ENCODE results near the gene PRAMEF9. TPM values are rescaled to one million over a fixed set of nuclear protein-coding genes. Genes with fewer than 3 reads are reported as not detected.
"Not testable (repeated sequence)": the region's sequence is repeated elsewhere in the genome, so short reads cannot be mapped to it uniquely, and the experiment has no call there.

The PRAMEF9 gene
- not detected for polyA plus RNA-seq (2013)

DNA sequence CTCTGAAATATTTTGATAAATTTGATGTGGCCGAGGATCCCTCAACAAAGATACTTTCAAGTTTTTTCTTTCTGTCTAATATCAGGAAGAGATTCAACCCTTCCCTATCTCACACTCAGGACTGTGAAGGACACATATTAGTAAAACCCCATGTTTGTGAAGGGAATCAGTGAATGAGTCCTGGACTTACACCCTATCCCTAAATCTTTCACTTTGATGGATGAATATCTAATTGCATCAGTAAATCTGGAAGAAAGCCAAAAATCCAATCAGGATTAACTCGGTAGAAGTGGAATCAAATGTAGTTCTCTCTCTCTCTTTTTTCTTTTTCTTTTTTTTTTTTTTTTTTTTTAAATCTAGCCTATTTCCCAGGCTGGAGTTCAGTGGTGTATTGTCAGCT, at the start of gene PRAMEF9:
PRAMEF9 (plus strand) TSS at position 301 of the 400 bp plus-strand sequence. CDS start 3,433 bp downstream, outside the sequence.
- POLR2A ChIA-PET; H3K4me3 ChIP-seq (ENCODE audit: control insufficient read depth in 1 of 7, extremely low read depth in 1 of 7, insufficient read depth in 4 of 7, low read depth in 2 of 7, low read length in 6 of 7); H3K27ac ChIP-seq (ENCODE audit: insufficient read depth in 1 of 2, low read depth in 1 of 2, low read length in 2 of 2, poor library complexity in 1 of 2, severe bottlenecking in 2 of 2); H3K27me3 ChIP-seq (replicated peaks in 2 of 5; ENCODE audit: control insufficient read depth in 4 of 5, insufficient read depth in 5 of 5, low read length in 4 of 5); CTCF ChIA-PET; H3K4me1 ChIP-seq (ENCODE audit: control extremely low read depth in 1 of 4, control insufficient read depth in 4 of 4, insufficient read depth in 4 of 4, low read length in 3 of 4); DNase-seq; H3K36me3 ChIP-seq (ENCODE audit: control insufficient read depth in 4 of 4, insufficient read depth in 4 of 4, low read length in 3 of 4); H3K9me3 ChIP-seq (ENCODE audit: control extremely low read depth in 1 of 5, control insufficient read depth in 4 of 5, insufficient read depth in 2 of 5, low read depth in 1 of 5, low read length in 4 of 5): not testable (repeated sequence)
- no CpG with 5 or more reads among the region's 2 CpGs for WGBS (ENCODE audit: insufficient coverage)

DNA sequence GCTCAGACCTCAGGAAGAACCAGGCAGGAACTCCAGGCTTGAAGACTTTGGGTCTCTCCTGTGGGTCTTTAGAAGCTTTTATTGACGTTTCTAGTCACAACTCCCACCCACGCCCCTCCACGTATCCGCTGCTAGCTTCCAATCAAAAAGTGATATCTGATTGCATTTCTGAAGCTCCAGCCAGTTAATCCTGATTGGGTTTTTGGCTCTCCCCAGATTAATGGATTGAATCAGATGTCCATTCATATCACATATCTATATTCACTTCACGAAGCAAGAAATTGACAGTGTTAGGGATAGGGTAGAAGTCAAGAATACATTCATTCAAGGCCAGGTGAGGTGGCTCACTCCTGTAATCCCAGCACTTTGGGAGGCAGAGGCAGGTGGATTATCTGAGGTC, 15.7 kb upstream of the PRAMEF9 start, which contains the start of gene PRAMEF26:
PRAMEF26 (minus strand) TSS at position 101 of the 400 bp plus-strand sequence. CDS start 2,914 bp downstream, outside the sequence.
- CTCF ChIA-PET; H3K27ac ChIP-seq (ENCODE audit: insufficient read depth in 1 of 2, low read depth in 1 of 2, low read length in 2 of 2, poor library complexity in 1 of 2, severe bottlenecking in 2 of 2); H3K27me3 ChIP-seq (replicated peaks in 2 of 5; ENCODE audit: control insufficient read depth in 4 of 5, insufficient read depth in 5 of 5, low read length in 4 of 5); H3K9me3 ChIP-seq (ENCODE audit: control extremely low read depth in 1 of 5, control insufficient read depth in 4 of 5, insufficient read depth in 2 of 5, low read depth in 1 of 5, low read length in 4 of 5); DNase-seq; POLR2A ChIA-PET; H3K36me3 ChIP-seq (ENCODE audit: control insufficient read depth in 4 of 4, insufficient read depth in 4 of 4, low read length in 3 of 4); H3K4me3 ChIP-seq (ENCODE audit: control insufficient read depth in 1 of 7, extremely low read depth in 1 of 7, insufficient read depth in 4 of 7, low read depth in 2 of 7, low read length in 6 of 7); H3K4me1 ChIP-seq (ENCODE audit: control extremely low read depth in 1 of 4, control insufficient read depth in 4 of 4, insufficient read depth in 4 of 4, low read length in 3 of 4): not testable (repeated sequence)
- no CpG with 5 or more reads among the region's 5 CpGs for WGBS (ENCODE audit: insufficient coverage)

DNA sequence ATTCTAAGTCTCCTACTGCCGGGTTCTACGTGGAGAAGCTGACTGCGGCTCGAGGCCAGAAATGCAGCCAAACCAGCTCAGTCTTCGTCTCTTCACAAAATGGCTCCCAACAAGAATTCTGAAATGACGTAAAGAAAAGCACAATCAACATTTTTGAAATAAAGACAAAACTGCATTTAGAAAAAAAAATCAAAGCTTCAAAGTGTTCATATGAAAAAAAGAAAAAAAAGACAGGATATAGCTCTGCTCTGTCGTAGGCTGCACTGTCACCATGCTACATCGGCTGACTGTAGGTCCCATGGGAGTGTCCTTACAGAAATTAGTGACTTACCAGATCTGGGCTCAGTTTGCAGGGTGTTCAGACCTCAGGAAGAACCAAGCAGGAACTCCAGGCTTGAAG, 6.1 kb upstream of the PRAMEF9 start, which contains the start of gene HNRNPCL4:
HNRNPCL4 (minus strand) TSS at position 101 of the 400 bp plus-strand sequence. CDS start 164 bp downstream, outside the sequence.
- H3K9me3 ChIP-seq (ENCODE audit: control extremely low read depth in 1 of 5, control insufficient read depth in 4 of 5, insufficient read depth in 2 of 5, low read depth in 1 of 5, low read length in 4 of 5); H3K27ac ChIP-seq (ENCODE audit: insufficient read depth in 1 of 2, low read depth in 1 of 2, low read length in 2 of 2, poor library complexity in 1 of 2, severe bottlenecking in 2 of 2); H3K4me1 ChIP-seq (ENCODE audit: control extremely low read depth in 1 of 4, control insufficient read depth in 4 of 4, insufficient read depth in 4 of 4, low read length in 3 of 4); POLR2A ChIA-PET; H3K4me3 ChIP-seq (ENCODE audit: control insufficient read depth in 1 of 7, extremely low read depth in 1 of 7, insufficient read depth in 4 of 7, low read depth in 2 of 7, low read length in 6 of 7); H3K27me3 ChIP-seq (replicated peaks in 2 of 5; ENCODE audit: control insufficient read depth in 4 of 5, insufficient read depth in 5 of 5, low read length in 4 of 5); CTCF ChIA-PET; H3K36me3 ChIP-seq (ENCODE audit: control insufficient read depth in 4 of 4, insufficient read depth in 4 of 4, low read length in 3 of 4); DNase-seq: not testable (repeated sequence)
- no CpG with 5 or more reads among the region's 8 CpGs for WGBS (ENCODE audit: insufficient coverage)

DNA sequence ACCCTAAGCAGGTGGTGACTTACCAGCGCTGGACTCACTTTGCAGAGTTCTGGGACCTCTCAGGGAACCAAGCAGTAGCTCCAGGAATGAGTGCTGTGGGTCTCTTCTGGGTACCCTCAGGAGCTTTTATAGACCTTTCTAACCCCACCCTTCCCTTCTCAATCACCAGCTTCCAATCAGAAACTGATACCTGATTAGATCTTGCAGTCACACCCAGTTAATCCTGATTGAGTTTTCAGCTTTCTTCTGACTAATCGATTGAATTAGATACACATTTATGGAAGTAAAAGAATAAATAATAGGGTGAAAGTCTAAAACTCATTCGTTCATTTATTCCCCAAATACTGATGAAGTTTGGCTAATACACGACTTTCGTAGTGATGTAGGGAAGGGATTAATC, 29.7 kb downstream of the PRAMEF9 start, which contains the start of gene PRAMEF13:
PRAMEF13 (minus strand) TSS at position 101 of the 400 bp plus-strand sequence. CDS start 1,820 bp downstream, outside the sequence.
- H3K9me3 ChIP-seq (ENCODE audit: control extremely low read depth in 1 of 5, control insufficient read depth in 4 of 5, insufficient read depth in 2 of 5, low read depth in 1 of 5, low read length in 4 of 5); H3K27me3 ChIP-seq (replicated peaks in 2 of 5; ENCODE audit: control insufficient read depth in 4 of 5, insufficient read depth in 5 of 5, low read length in 4 of 5); CTCF ChIA-PET; DNase-seq; H3K27ac ChIP-seq (ENCODE audit: insufficient read depth in 1 of 2, low read depth in 1 of 2, low read length in 2 of 2, poor library complexity in 1 of 2, severe bottlenecking in 2 of 2); POLR2A ChIA-PET; H3K4me1 ChIP-seq (ENCODE audit: control extremely low read depth in 1 of 4, control insufficient read depth in 4 of 4, insufficient read depth in 4 of 4, low read length in 3 of 4); H3K4me3 ChIP-seq (ENCODE audit: control insufficient read depth in 1 of 7, extremely low read depth in 1 of 7, insufficient read depth in 4 of 7, low read depth in 2 of 7, low read length in 6 of 7); H3K36me3 ChIP-seq (ENCODE audit: control insufficient read depth in 4 of 4, insufficient read depth in 4 of 4, low read length in 3 of 4): not testable (repeated sequence)
- WGBS (ENCODE audit: insufficient coverage) = no CpG with 5 or more reads among the region's 5 CpGs

DNA sequence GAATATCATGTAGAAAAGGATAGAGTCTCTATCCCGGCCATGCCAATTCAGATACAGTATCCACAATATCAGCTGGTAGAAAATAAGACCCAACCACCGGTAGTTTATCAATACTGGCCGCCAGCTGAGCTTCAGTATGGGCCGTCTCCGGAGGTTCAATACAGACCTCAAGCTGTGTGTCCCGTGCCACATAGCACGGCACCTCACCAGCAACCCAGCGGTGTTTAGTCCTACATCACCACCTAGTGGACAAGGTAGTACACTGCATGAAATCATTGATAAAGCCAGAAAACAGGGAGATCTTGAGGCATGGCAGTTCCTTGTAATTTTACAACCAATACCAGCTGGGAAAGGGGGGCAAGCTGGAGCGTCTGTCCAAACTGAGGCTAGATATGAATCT, 37.1 kb downstream of the PRAMEF9 start:
- H3K4me3 ChIP-seq (ENCODE audit: control insufficient read depth in 1 of 7, extremely low read depth in 1 of 7, insufficient read depth in 4 of 7, low read depth in 2 of 7, low read length in 6 of 7); H3K27me3 ChIP-seq (replicated peaks in 2 of 5; ENCODE audit: control insufficient read depth in 4 of 5, insufficient read depth in 5 of 5, low read length in 4 of 5); DNase-seq; H3K9me3 ChIP-seq (ENCODE audit: control extremely low read depth in 1 of 5, control insufficient read depth in 4 of 5, insufficient read depth in 2 of 5, low read depth in 1 of 5, low read length in 4 of 5); H3K27ac ChIP-seq (ENCODE audit: insufficient read depth in 1 of 2, low read depth in 1 of 2, low read length in 2 of 2, poor library complexity in 1 of 2, severe bottlenecking in 2 of 2); POLR2A ChIA-PET; CTCF ChIA-PET; H3K36me3 ChIP-seq (ENCODE audit: control insufficient read depth in 4 of 4, insufficient read depth in 4 of 4, low read length in 3 of 4); H3K4me1 ChIP-seq (ENCODE audit: control extremely low read depth in 1 of 4, control insufficient read depth in 4 of 4, insufficient read depth in 4 of 4, low read length in 3 of 4): not testable (repeated sequence)
- WGBS (ENCODE audit: insufficient coverage) = no CpG with 5 or more reads among the region's 9 CpGs

DNA sequence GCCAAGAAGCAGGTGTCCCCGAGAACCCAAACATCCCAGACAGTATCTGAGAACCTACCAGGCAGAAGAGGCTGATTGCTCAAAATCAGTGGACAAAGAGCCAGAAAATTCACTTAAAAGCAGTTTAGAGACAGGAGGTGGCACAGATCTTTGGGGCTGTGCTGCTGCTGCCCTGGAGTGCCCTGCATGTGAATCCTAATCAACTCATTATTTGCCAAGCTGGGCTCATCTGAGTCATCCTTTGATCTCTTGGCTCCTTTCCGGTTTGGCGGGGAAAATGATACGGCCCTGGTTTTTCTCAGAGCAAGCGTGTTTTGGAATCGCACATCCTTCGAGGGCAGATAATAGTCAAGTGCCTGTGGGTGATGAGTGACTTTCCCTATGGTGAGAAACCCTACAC, 45.0 kb downstream of the PRAMEF9 start:
- H3K36me3 ChIP-seq (ENCODE audit: control insufficient read depth in 4 of 4, insufficient read depth in 4 of 4, low read length in 3 of 4); H3K27me3 ChIP-seq (replicated peaks in 2 of 5; ENCODE audit: control insufficient read depth in 4 of 5, insufficient read depth in 5 of 5, low read length in 4 of 5); H3K4me3 ChIP-seq (ENCODE audit: control insufficient read depth in 1 of 7, extremely low read depth in 1 of 7, insufficient read depth in 4 of 7, low read depth in 2 of 7, low read length in 6 of 7); DNase-seq; CTCF ChIA-PET; H3K9me3 ChIP-seq (ENCODE audit: control extremely low read depth in 1 of 5, control insufficient read depth in 4 of 5, insufficient read depth in 2 of 5, low read depth in 1 of 5, low read length in 4 of 5); H3K4me1 ChIP-seq (ENCODE audit: control extremely low read depth in 1 of 4, control insufficient read depth in 4 of 4, insufficient read depth in 4 of 4, low read length in 3 of 4); POLR2A ChIA-PET; H3K27ac ChIP-seq (ENCODE audit: insufficient read depth in 1 of 2, low read depth in 1 of 2, low read length in 2 of 2, poor library complexity in 1 of 2, severe bottlenecking in 2 of 2): not testable (repeated sequence)
- WGBS (ENCODE audit: insufficient coverage) = no CpG with 5 or more reads among the region's 7 CpGs

DNA sequence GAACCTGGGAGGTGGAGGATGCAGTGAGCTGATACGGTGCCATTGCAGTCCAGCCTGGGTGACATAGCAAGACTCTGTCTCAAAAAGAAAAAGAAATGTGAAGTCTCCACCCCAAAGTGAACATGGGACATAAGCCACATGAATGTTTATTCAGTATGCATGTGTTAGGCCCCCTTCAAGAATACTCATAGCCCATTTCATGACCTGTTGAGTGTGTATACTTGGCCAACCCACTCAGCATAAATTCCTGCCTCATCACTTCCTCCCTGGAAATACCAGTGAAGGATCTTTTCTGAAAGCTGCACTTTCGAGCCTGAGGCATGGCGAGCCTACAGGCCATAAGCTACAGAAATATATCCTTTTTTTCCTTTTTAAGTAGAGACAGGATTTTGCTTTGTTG, 47.6 kb downstream of the PRAMEF9 start:
- H3K36me3 ChIP-seq (ENCODE audit: control insufficient read depth in 4 of 4, insufficient read depth in 4 of 4, low read length in 3 of 4); DNase-seq; H3K27me3 ChIP-seq (replicated peaks in 2 of 5; ENCODE audit: control insufficient read depth in 4 of 5, insufficient read depth in 5 of 5, low read length in 4 of 5); H3K4me3 ChIP-seq (ENCODE audit: control insufficient read depth in 1 of 7, extremely low read depth in 1 of 7, insufficient read depth in 4 of 7, low read depth in 2 of 7, low read length in 6 of 7); H3K27ac ChIP-seq (ENCODE audit: insufficient read depth in 1 of 2, low read depth in 1 of 2, low read length in 2 of 2, poor library complexity in 1 of 2, severe bottlenecking in 2 of 2); CTCF ChIA-PET; POLR2A ChIA-PET; H3K4me1 ChIP-seq (ENCODE audit: control extremely low read depth in 1 of 4, control insufficient read depth in 4 of 4, insufficient read depth in 4 of 4, low read length in 3 of 4); H3K9me3 ChIP-seq (ENCODE audit: control extremely low read depth in 1 of 5, control insufficient read depth in 4 of 5, insufficient read depth in 2 of 5, low read depth in 1 of 5, low read length in 4 of 5): not testable (repeated sequence)
- WGBS (ENCODE audit: insufficient coverage) = no CpG with 5 or more reads among the region's 3 CpGs

All from common myeloid progenitor, CD34-positive (primary cell).